ENCODE results near the gene ILK.
A peak's percentile ranks its signal among the peaks of the same experiment; 100 is the strongest.

The ILK gene

DNA sequence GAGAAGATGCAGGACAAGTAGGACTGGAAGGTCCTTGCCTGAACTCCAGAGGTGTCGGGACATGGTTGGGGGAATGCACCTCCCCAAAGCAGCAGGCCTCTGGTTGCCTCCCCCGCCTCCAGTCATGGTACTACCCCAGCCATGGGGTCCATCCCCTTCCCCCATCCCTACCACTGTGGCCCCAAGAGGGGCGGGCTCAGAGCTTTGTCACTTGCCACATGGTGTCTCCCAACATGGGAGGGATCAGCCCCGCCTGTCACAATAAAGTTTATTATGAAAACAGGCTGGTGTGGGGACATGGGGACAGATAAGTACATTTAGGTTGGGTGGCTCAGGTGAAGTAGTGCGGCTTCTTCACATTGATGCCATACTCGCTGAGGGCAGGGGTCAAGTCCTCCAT lies 7.0 kb downstream of the ILK start:
- no peak for DNase-seq (ENCODE audit: low read depth in 2 of 2)
- TF ChIP-seq, protein P1, sequence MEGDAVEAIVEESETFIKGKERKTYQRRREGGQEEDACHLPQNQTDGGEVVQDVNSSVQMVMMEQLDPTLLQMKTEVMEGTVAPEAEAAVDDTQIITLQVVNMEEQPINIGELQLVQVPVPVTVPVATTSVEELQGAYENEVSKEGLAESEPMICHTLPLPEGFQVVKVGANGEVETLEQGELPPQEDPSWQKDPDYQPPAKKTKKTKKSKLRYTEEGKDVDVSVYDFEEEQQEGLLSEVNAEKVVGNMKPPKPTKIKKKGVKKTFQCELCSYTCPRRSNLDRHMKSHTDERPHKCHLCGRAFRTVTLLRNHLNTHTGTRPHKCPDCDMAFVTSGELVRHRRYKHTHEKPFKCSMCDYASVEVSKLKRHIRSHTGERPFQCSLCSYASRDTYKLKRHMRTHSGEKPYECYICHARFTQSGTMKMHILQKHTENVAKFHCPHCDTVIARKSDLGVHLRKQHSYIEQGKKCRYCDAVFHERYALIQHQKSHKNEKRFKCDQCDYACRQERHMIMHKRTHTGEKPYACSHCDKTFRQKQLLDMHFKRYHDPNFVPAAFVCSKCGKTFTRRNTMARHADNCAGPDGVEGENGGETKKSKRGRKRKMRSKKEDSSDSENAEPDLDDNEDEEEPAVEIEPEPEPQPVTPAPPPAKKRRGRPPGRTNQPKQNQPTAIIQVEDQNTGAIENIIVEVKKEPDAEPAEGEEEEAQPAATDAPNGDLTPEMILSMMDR (IDR thresholded peaks at IDR 0.05; ENCODE audit: low read depth, low read length) = no peak
- H3K4me3 ChIP-seq (replicated peaks in 1 of 2; ENCODE audit: low read depth in 2 of 2, low read length in 2 of 2) = no peak overlapping the region

DNA sequence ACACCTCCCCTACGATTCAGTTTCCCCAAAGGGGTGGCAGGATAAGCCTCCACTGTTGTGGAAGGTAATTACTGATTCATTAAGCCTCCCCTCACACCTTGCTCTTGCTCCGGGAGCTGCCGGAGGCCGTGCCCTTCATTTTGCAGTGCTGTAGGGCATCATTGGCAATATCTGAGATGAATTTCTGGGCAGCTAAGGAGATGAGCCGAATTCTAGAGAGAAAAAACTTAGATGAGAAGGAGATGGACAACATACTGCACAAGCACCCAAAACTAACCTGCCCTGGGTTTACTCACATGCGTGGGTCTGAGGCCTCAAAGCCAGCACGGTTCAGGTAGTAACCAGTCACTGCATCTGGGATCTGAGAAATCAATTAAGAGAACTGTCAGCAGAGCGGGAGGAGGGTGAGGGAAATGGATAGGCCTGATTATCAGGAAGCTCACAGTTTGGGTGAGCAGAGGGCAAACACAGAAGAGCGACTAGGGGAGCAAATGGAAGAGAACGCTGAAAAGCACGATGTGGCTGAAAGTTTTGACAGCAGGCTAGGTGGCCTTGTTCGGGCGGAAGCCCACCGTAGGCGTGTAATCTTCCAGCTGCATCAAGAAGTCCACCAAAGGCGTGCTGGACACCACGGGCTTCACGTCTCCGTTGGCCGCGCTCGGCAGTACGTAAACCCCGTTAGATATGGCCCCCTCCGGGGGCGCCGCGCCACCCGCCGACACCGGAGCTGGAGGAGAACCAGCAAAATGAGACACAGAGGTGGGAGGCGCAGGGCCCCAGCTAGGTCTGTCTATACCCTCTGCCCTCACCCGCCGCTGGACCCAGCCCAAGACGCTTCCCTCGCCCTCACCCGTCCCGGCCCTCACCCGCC lies 7.8 kb downstream of the ILK start:
- peak; percentile 33 to 39 for DNase-seq (ENCODE audit: low read depth in 2 of 2)
- H3K4me3 ChIP-seq (replicated peaks in 1 of 2; ENCODE audit: low read depth in 2 of 2, low read length in 2 of 2) = peak overlapping the region; percentile 65 to 75
- TF ChIP-seq, protein P1 (IDR thresholded peaks at IDR 0.05; ENCODE audit: low read depth, low read length) = no peak

DNA sequence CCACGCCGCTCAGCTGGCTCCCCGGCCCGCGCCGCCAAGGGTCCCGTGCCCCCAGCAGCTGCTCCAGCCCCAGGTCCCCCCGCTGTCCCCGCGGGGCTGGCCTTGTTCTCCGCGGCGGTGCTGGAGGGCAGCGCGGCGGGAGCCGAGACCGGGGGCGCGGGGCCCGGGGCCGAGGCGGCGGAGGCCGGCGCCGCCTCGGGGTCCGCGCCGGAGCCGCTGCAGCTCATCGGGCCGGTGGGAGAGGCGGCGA lies 8.3 kb downstream of the ILK start:
- H3K4me3 ChIP-seq (replicated peaks in 1 of 2; ENCODE audit: low read depth in 2 of 2, low read length in 2 of 2) = peak overlapping the region; percentile 65 to 75
- DNase-seq (ENCODE audit: low read depth in 2 of 2) = no peak
- TF ChIP-seq, protein P1 (IDR thresholded peaks at IDR 0.05; ENCODE audit: low read depth, low read length) = no peak

DNA sequence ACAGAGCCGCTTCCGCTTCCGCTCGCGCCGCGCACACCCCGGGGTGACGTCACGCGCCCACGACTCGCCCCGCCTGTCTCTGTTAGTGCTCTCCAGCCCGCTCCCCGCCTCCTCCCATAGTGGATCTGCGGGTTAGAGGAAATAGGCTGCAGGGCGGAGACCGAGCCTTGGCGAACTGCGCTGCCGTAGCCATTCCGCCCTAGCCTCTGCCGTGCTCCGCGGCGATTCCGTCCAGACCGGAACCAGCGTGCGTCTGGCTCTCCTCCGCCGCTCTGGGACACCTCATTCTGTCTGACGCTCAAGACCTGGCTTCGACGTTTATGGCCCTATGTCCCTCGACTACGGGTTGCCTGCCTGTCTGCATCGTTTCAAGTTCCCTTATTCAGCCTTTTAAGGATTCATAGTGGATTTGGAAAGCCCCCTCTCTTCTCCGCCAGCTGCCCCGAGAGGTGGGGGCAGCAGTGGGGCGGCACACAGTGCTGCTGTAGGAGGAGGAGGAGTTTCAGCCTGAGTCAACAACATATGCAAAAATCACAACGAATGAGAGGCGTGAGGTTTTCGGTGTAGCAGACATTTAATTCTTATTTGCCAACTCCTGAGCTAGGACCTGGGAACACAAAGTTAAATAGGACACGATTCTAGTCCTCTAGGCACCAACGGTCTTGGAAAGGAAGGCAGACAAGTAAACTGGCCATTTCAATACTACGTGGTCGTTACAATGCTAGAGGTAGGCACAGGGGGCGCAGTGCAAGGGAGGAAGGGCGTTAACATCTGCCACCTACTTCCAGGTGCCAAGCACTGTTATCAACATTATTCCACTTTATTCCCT lies 8.9 kb downstream of the ILK start, which contains the start of gene TAF10:
TAF10 (minus strand) TSS at position 4 of the 829 bp plus-strand sequence. CDS start 27 bp downstream, outside the sequence.
- peak within 1 kb of the TSS; percentile 65 to 75 for H3K4me3 ChIP-seq (replicated peaks in 1 of 2; ENCODE audit: low read depth in 2 of 2, low read length in 2 of 2)
- DNase-seq (ENCODE audit: low read depth in 2 of 2) = peak; percentile 97 to 98
- TF ChIP-seq, protein P1 (IDR thresholded peaks at IDR 0.05; ENCODE audit: low read depth, low read length) = peak; percentile 54

DNA sequence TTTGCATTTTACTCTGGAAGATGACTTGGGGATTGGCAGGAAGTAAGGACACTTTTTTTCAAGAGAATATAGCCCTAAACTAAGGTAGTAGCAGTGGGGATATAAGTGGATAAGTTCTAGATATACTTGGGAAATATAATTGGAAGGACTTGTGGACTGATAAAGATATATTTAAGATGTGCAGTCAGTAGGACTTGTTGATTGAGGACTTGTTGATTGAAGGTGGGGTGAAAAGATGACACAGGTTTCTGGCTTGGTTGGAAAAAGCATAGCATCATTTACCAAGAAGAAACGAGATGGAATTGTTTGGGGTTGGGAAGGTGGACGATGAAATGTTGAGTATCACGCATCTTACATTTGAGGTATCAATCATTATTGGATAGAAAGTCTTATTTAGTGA lies 9.9 kb downstream of the ILK start:
- H3K4me3 ChIP-seq (replicated peaks in 1 of 2; ENCODE audit: low read depth in 2 of 2, low read length in 2 of 2) = no peak overlapping the region
- TF ChIP-seq, protein P1 (IDR thresholded peaks at IDR 0.05; ENCODE audit: low read depth, low read length) = no peak
- no peak for DNase-seq (ENCODE audit: low read depth in 2 of 2)

DNA sequence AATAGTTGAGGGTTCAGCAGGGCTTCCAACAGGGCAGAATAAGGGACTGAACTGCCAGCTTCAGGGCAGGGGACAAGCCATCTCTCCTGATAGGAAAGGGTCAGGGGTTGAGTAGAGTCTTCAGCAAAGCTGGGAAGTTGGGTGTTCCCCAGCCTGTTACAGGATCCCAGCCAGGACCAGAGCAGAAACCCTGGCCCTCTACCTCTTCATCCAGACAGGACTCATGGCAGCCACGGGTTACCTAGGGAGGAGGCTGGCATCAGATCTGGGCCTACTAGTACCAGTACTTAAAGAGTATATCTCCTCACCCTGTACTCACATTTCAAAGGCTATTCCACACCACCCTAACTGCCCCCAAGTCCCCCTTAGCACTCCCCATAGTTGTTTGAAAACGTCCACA lies 10.9 kb downstream of the ILK start:
- TF ChIP-seq, protein P1 (IDR thresholded peaks at IDR 0.05; ENCODE audit: low read depth, low read length) = no peak
- no peak overlapping the region for H3K4me3 ChIP-seq (replicated peaks in 1 of 2; ENCODE audit: low read depth in 2 of 2, low read length in 2 of 2)
- no peak for DNase-seq (ENCODE audit: low read depth in 2 of 2)
